Gastrocnemius medialis (tissue), 4 donors: ENCODE results near the gene DUSP1. TPM values are rescaled to one million over a fixed set of nuclear protein-coding genes. Genes with fewer than 3 reads are reported as not detected.

Experiments
- ATAC-seq, 2 donors: fragments of 150-250 bp; one replicate each; pipeline ENCODE4 v1.9.1; 2016
- DNase-seq, 2 donors: peaks; one replicate each; pipeline ENCODE4 v3.0.0-alpha.2; 2019
- H3K27ac ChIP-seq, 4 donors: fragments of 200-600 bp; sonication (generic); 1 replicate in 1 of 4; 2 replicates in 3 of 4; pipeline ENCODE4 v1.5.1; 2016 to 2018; ENCODE audit warnings: mild to moderate bottlenecking in 2 of 4, moderate library complexity in 1 of 4
- H3K27me3 ChIP-seq, 3 donors: fragments of 200-600 bp; sonication (generic) in 2 of 3; 1 replicate in 1 of 3; 2 replicates in 2 of 3; pipeline versions ENCODE4 v1.5.1 to v1.6.0; 2016 to 2019; ENCODE audit warnings: mild to moderate bottlenecking in 1 of 3, moderate library complexity in 1 of 3
- H3K36me3 ChIP-seq, 2 donors: fragments of 200-600 bp; sonication (generic) in 1 of 2; one replicate each; pipeline ENCODE4 v1.5.1; 2017 to 2018
- H3K4me1 ChIP-seq, 2 donors: fragments of 200-600 bp; sonication (generic) in 1 of 2; one replicate each; pipeline ENCODE4 v1.5.1; 2016 to 2017; ENCODE audit warnings: mild to moderate bottlenecking in 2 of 2
- H3K4me3 ChIP-seq, 4 donors: fragments of 200-600 bp; sonication (generic) in 3 of 4; 1 replicate in 1 of 4; 2 replicates in 3 of 4; pipeline ENCODE4 v1.5.1; 2016 to 2019; ENCODE audit warnings: mild to moderate bottlenecking in 2 of 4
- H3K9me3 ChIP-seq, 3 donors: fragments of 200-600 bp; sonication (generic) in 2 of 3; 1 replicate in 1 of 3; 2 replicates in 2 of 3; pipeline ENCODE4 v1.5.1; 2016 to 2019
- CTCF ChIP-seq, 5 experiments: fragments of 450-650 bp in 3 of 5; fragments of 200-600 bp in 2 of 5; sonication (generic) in 2 of 5; IDR thresholded peaks in 4 of 5; conservative IDR thresholded peaks in 1 of 5; 1 replicate in 4 of 5; 2 replicates in 1 of 5; pipeline ENCODE4 v1.5.1; 2016 to 2019; ENCODE audit warnings: antibody characterized with exemption in 5 of 5, mild to moderate bottlenecking in 3 of 5, moderate library complexity in 3 of 5
- POLR2A ChIP-seq, 2 donors: fragments of 450-650 bp; IDR thresholded peaks; one replicate each; pipeline ENCODE4 v1.6.1; 2017; ENCODE audit warnings: antibody characterized with exemption in 2 of 2, mild to moderate bottlenecking in 2 of 2, moderate library complexity in 2 of 2
- in situ Hi-C, 4 donors: fragments of 200-750 bp; cut with MboI; loops; one replicate each; pipeline versions ENCODE4 v1.15.0 to v1.8.0; 2017; ENCODE audit warnings: low sequenced_read_pairs in 4 of 4
- intact Hi-C: fragments of 100-400 bp; cut with DNase I; formaldehyde crosslinking; loops from one replicate; pipeline ENCODE4 v1.15.1; 2023; ENCODE audit warnings: low total_unique reads
- total RNA-seq, 4 donors: library from RNA; depleted of rRNA; stranded (reverse); fragments of >200 nt; gene quantifications; one replicate each; pipeline versions ENCODE4 v1.1.0 to v1.2.3, GENCODE V29; 2016

DUSP1 gene
- total RNA-seq, 4 donors from 2014 or later = 345 to 1,004 (median 793) TPM

GRCh38 chr5:172736508-172737135 is 34.4 kb downstream of the DUSP1 start:
- ATAC-seq = no peak
- no peak for DNase-seq
- no peak for TF ChIP-seq CTCF (IDR thresholded peaks at IDR 0.05 in 4 of 5, conservative IDR thresholded peaks at IDR 0.05 in 1 of 5)
- no peak for TF ChIP-seq POLR2A (IDR thresholded peaks at IDR 0.05)
- H3K27ac ChIP-seq = peak overlapping the region; percentile 37 to 63 (median 57)
- H3K27me3 ChIP-seq = no peaks in the 10 kb centered on the region
- H3K9me3 ChIP-seq = no peaks in the 10 kb centered on the region
- H3K4me3 ChIP-seq = no peak overlapping the region
- no peaks in the 10 kb centered on the region for H3K36me3 ChIP-seq
- in situ Hi-C loops (no loop called here), intact Hi-C loops (no loop called here)
- H3K4me1 ChIP-seq = peaks cover 29 to 49% of the 10 kb centered on the region in 2 donors

GRCh38 chr5:172735141-172735831 is 35.7 kb downstream of the DUSP1 start:
- ATAC-seq = no peak
- in situ Hi-C loops = no loop called here
- peaks cover 21 to 44% of the 10 kb centered on the region in 2 donors for H3K4me1 ChIP-seq

GRCh38 chr5:172733974-172734346 is 37.0 kb downstream of the DUSP1 start:
- intact Hi-C loops (loop anchor here (5.0 kb wide), 1 partner anchor 33 kb away; no protein-coding TSS in a partner anchor), in situ Hi-C loops (no loop called here)
- ATAC-seq = peak; percentile 1 to 13
- peak overlapping the region; percentile 86 to 89 (median 87) for H3K27ac ChIP-seq
- peaks cover 21 to 44% of the 10 kb centered on the region in 2 donors for H3K4me1 ChIP-seq
- DNase-seq = no peak
- H3K9me3 ChIP-seq = no peaks in the 10 kb centered on the region
- H3K27me3 ChIP-seq = no peaks in the 10 kb centered on the region
- H3K4me3 ChIP-seq = peak overlapping the region in 1 of 4 donors; percentile 11
- no peak for TF ChIP-seq POLR2A (IDR thresholded peaks at IDR 0.05)
- H3K36me3 ChIP-seq = no peaks in the 10 kb centered on the region

More at GRCh38 chr5:172735141-172735831, 35.7 kb downstream of the DUSP1 start:
- Histone ChIP-seq H3K27me3 (no peaks in the 10 kb centered on the region), H3K4me3 (no peak overlapping the region), H3K9me3 (no peaks in the 10 kb centered on the region), H3K36me3 (no peaks in the 10 kb centered on the region), H3K27ac (peak overlapping the region in 2 of 4 donors; percentile 7 to 86)
- TF ChIP-seq POLR2A (IDR thresholded peaks at IDR 0.05) (no peak), CTCF (IDR thresholded peaks at IDR 0.05 in 4 of 5, conservative IDR thresholded peaks at IDR 0.05 in 1 of 5) (no peak)
- no peak for DNase-seq
- intact Hi-C loops = no loop called here

DNA sequence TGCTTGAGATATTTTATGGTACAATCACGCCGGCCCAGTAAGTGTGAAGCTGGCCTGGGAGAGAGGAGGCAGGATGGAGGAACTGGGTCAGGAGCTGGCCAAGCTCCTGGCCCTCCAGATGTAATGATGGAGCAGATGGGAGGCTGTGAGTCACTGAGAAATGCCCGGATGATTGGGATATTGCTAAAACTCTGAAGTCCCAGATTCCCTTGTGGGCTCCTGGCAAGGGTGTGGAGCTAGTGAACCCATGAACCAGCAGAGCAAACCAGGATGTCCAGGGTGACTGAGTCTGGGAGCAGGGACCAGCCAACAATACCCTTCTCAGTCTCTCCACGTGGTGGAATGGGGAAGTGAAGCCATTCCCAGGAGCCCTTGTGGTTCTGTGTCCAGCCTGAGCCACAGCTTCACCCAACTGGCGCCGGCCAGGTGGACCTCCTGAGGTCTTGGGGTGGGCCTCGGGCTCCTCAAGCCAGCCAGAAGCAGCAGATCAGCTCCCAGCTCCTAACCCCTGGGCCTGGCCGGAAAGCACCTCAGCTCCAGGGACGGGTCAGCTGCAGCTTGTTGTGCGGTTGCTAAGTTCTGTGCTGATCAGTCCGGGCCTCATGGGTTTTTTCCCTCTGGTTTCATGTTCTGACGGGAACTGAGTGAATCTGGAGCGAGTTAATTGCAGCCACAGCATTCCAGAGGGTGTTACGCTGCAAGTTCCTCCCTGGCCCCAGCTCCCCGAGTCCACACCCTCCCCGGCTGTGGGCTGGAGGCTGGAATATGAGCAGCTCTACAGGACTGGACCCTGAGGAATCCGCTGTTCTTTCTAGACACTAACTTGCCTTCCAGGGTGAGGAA is 37.6 kb downstream of the DUSP1 start:
- H3K27me3 ChIP-seq = no peaks in the 10 kb centered on the region
- DNase-seq = peak; percentile 75 to 80
- in situ Hi-C loops = no loop called here
- peaks cover 21 to 44% of the 10 kb centered on the region in 2 donors for H3K4me1 ChIP-seq
- no peaks in the 10 kb centered on the region for H3K36me3 ChIP-seq
- H3K27ac ChIP-seq = peak overlapping the region; percentile 86 to 89 (median 87)
- peak; percentile 10 to 46 for TF ChIP-seq POLR2A (IDR thresholded peaks at IDR 0.05)
- peak in 2 of 5 experiments; percentile 7 to 13 for TF ChIP-seq CTCF (IDR thresholded peaks at IDR 0.05 in 4 of 5, conservative IDR thresholded peaks at IDR 0.05 in 1 of 5)
- H3K9me3 ChIP-seq = no peaks in the 10 kb centered on the region
- peak; percentile 78 to 82 for ATAC-seq
- peak overlapping the region in 3 of 4 donors; percentile 11 to 20 (median 13) for H3K4me3 ChIP-seq
- intact Hi-C loops = loop anchor here (5.0 kb wide), 1 partner anchor 34 kb away; no protein-coding TSS in a partner anchor
